Naive B cell (primary cell): ENCODE measurements around the gene CCT5. TPM values are rescaled to one million over a fixed set of nuclear protein-coding genes. Genes with fewer than 3 reads are reported as not detected.

ENCODE experiments used
- polyA plus RNA-seq, 6 donors: library from polyadenylated mRNA; unstranded; fragments of 300-500 nt; fragmentation: Illumina TruSeq; gene quantifications; one replicate each; pipeline ENCODE4 v1.2.3, GENCODE V29; 2021; ENCODE audit warnings: low read depth in 6 of 6

Gene CCT5
- polyA plus RNA-seq, 6 donors from 2014 or later = 139 to 227 (median 190) TPM

Other genes starting within 250 kb of the CCT5 start
- 1 to 10 TPM; 4.7 to 8.7 (median 6.3) TPM for gene ATPSCKMT, start 392 bp upstream of the CCT5 start, polyA plus RNA-seq
- not detected for gene CMBL, start 57.6 kb downstream of the CCT5 start, polyA plus RNA-seq
- 10 to 100 TPM; 22.8 to 72.8 (median 48.4) TPM for gene MARCHF6, start 103.4 kb downstream of the CCT5 start, polyA plus RNA-seq
- gene ROPN1L, start 191.6 kb downstream of the CCT5 start, polyA plus RNA-seq = under 1 TPM in 2 of 6 donors, not detected in 4; 0.58 to 0.70 TPM